Gastrocnemius medialis (tissue), 4 donors: ENCODE measurements around the gene KIF27. TPM values are rescaled to one million over a fixed set of nuclear protein-coding genes. Genes with fewer than 3 reads are reported as not detected.

Experiments used
- ATAC-seq, 2 donors: fragments of 150-250 bp; one replicate each; pipeline ENCODE4 v1.9.1; 2016
- DNase-seq, 2 donors: peaks; one replicate each; pipeline ENCODE4 v3.0.0-alpha.2; 2019
- H3K27ac ChIP-seq, 4 donors: fragments of 200-600 bp; sonication (generic); 1 replicate in 1 of 4; 2 replicates in 3 of 4; pipeline ENCODE4 v1.5.1; 2016 to 2018; ENCODE audit warnings: mild to moderate bottlenecking in 2 of 4, moderate library complexity in 1 of 4
- H3K27me3 ChIP-seq, 3 donors: fragments of 200-600 bp; sonication (generic) in 2 of 3; 1 replicate in 1 of 3; 2 replicates in 2 of 3; pipeline versions ENCODE4 v1.5.1 to v1.6.0; 2016 to 2019; ENCODE audit warnings: mild to moderate bottlenecking in 1 of 3, moderate library complexity in 1 of 3
- H3K36me3 ChIP-seq, 2 donors: fragments of 200-600 bp; sonication (generic) in 1 of 2; one replicate each; pipeline ENCODE4 v1.5.1; 2017 to 2018
- H3K4me1 ChIP-seq, 2 donors: fragments of 200-600 bp; sonication (generic) in 1 of 2; one replicate each; pipeline ENCODE4 v1.5.1; 2016 to 2017; ENCODE audit warnings: mild to moderate bottlenecking in 2 of 2
- H3K4me3 ChIP-seq, 4 donors: fragments of 200-600 bp; sonication (generic) in 3 of 4; 1 replicate in 1 of 4; 2 replicates in 3 of 4; pipeline ENCODE4 v1.5.1; 2016 to 2019; ENCODE audit warnings: mild to moderate bottlenecking in 2 of 4
- H3K9me3 ChIP-seq, 3 donors: fragments of 200-600 bp; sonication (generic) in 2 of 3; 1 replicate in 1 of 3; 2 replicates in 2 of 3; pipeline ENCODE4 v1.5.1; 2016 to 2019
- POLR2A ChIP-seq, 2 donors: fragments of 450-650 bp; IDR thresholded peaks; one replicate each; pipeline ENCODE4 v1.6.1; 2017; ENCODE audit warnings: antibody characterized with exemption in 2 of 2, mild to moderate bottlenecking in 2 of 2, moderate library complexity in 2 of 2
- in situ Hi-C, 4 donors: fragments of 200-750 bp; cut with MboI; loops; one replicate each; pipeline versions ENCODE4 v1.15.0 to v1.8.0; 2017; ENCODE audit warnings: low sequenced_read_pairs in 4 of 4
- intact Hi-C: fragments of 100-400 bp; cut with DNase I; formaldehyde crosslinking; loops from one replicate; pipeline ENCODE4 v1.15.1; 2023; ENCODE audit warnings: low total_unique reads
- total RNA-seq, 4 donors: library from RNA; depleted of rRNA; stranded (reverse); fragments of >200 nt; gene quantifications; one replicate each; pipeline versions ENCODE4 v1.1.0 to v1.2.3, GENCODE V29; 2016
- TF ChIP-seq, protein P1 (sequence below), 5 experiments: fragments of 450-650 bp in 3 of 5; fragments of 200-600 bp in 2 of 5; sonication (generic) in 2 of 5; IDR thresholded peaks in 4 of 5; conservative IDR thresholded peaks in 1 of 5; 1 replicate in 4 of 5; 2 replicates in 1 of 5; pipeline ENCODE4 v1.5.1; 2016 to 2019; ENCODE audit warnings: antibody characterized with exemption in 5 of 5, mild to moderate bottlenecking in 3 of 5, moderate library complexity in 3 of 5

The KIF27 gene
- total RNA-seq, 4 donors from 2014 or later, result 1.7 to 4.1 (median 2.2) TPM

DNA sequence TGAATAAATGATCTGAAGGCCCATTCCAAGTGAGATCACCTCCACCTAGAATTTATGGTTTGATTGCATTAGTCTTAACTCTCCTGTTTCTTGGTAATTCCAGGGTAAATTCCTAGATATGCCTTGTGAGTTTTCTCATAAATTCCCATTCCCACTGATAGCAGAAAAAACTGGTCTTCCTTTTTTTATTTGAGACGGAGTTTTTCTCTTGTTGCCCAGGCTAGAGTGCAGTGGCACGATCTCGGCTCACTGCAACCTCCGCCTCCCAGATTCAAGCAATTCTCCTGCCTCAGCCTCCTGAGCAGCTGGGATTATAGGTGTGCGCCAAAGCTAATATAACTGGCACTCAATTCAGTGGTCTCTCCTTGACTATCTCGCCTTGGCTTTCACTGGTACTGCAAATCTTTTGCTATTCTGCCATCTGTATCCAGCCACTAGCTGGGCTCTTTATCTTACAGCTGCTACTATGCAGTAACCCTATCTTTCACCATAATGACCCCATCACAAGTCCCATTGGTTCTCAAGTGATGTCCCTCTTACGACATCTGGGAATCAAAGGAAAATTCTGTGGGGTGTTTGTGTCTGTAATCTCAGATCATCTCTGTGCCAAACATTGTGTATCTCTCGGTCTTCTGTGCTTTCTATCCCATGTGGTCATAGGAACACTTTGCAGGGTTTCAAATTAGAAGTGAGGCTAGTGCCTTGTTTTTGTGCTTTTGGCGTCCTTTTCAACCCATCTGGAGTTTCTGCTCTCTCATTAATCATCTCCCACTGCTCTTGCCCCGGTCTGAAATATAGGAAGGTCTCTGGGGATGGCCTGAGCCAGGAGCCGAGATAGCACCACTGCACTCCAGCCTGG is 44.3 kb upstream of the KIF27 start:
- Histone ChIP-seq H3K27ac (peak overlapping the region in 2 of 4 donors; percentile 5 to 12), H3K9me3 (no peaks in the 10 kb centered on the region), H3K4me3 (no peak overlapping the region), H3K36me3 (peaks cover 0 to 45% of the 10 kb centered on the region in 2 donors), H3K27me3 (no peaks in the 10 kb centered on the region), H3K4me1 (peaks cover 0 to 4% of the 10 kb centered on the region in 2 donors)
- TF ChIP-seq POLR2A (IDR thresholded peaks at IDR 0.05), result no peak
- TF ChIP-seq, protein P1, sequence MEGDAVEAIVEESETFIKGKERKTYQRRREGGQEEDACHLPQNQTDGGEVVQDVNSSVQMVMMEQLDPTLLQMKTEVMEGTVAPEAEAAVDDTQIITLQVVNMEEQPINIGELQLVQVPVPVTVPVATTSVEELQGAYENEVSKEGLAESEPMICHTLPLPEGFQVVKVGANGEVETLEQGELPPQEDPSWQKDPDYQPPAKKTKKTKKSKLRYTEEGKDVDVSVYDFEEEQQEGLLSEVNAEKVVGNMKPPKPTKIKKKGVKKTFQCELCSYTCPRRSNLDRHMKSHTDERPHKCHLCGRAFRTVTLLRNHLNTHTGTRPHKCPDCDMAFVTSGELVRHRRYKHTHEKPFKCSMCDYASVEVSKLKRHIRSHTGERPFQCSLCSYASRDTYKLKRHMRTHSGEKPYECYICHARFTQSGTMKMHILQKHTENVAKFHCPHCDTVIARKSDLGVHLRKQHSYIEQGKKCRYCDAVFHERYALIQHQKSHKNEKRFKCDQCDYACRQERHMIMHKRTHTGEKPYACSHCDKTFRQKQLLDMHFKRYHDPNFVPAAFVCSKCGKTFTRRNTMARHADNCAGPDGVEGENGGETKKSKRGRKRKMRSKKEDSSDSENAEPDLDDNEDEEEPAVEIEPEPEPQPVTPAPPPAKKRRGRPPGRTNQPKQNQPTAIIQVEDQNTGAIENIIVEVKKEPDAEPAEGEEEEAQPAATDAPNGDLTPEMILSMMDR (IDR thresholded peaks at IDR 0.05 in 4 of 5, conservative IDR thresholded peaks at IDR 0.05 in 1 of 5), result no peak
- ATAC-seq, result peak; percentile 20 to 42
- intact Hi-C loops, result no loop called here
- no peak for DNase-seq
- in situ Hi-C loops, result no loop called here

DNA sequence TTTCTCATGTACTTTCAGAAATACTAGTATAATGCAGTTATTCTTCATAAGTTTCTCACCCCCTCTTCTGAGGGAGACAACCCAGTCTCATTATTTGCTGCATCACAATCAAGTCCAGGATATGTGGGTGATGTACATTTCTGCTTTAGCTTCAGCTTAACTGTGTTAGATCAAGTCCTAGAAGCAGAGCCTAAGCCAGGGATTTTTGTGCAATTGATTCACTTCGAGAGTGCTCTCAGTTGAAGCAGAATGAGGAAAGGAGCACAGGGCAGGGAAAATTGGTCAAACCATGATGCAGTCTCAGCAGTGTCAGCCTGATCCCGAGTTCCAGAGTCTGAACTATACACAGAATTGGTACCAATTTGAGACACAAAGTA is 43.7 kb upstream of the KIF27 start:
- Histone ChIP-seq H3K4me3 (no peak overlapping the region), H3K9me3 (no peaks in the 10 kb centered on the region), H3K4me1 (peaks cover 0 to 4% of the 10 kb centered on the region in 2 donors), H3K27ac (peak overlapping the region in 1 of 4 donors; percentile 5), H3K36me3 (peaks cover 0 to 39% of the 10 kb centered on the region in 2 donors), H3K27me3 (no peaks in the 10 kb centered on the region)
- intact Hi-C loops (no loop called here), in situ Hi-C loops (no loop called here)
- DNase-seq (no peak), ATAC-seq (no peak)
- TF ChIP-seq, protein P1 (IDR thresholded peaks at IDR 0.05 in 4 of 5, conservative IDR thresholded peaks at IDR 0.05 in 1 of 5), result no peak
- TF ChIP-seq POLR2A (IDR thresholded peaks at IDR 0.05), result no peak

DNA sequence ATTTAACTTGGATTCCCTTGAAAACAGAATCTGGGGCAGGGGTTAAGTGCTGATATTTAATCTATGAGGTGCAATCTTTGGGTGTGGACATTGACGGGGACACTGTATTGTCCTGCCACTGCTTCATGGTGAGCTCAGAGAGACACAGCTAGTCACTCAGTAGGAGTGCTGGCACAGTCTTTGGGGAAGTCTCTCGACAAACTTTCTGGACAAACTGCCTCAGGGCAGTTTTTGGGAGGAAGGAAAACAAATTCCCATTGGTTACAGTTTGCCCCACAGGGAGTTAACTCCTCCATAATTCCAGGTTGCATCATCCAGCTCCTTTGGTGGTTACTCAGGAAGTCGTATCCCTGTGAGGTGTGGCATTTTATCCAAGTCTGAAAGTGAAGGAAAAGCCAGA is 40.9 kb upstream of the KIF27 start:
- Histone ChIP-seq H3K4me3 (no peak overlapping the region), H3K36me3 (peaks cover 0 to 12% of the 10 kb centered on the region in 2 donors), H3K27ac (no peak overlapping the region), H3K9me3 (no peaks in the 10 kb centered on the region), H3K27me3 (no peaks in the 10 kb centered on the region), H3K4me1 (peaks cover 2 to 4% of the 10 kb centered on the region in 2 donors)
- no peak for TF ChIP-seq POLR2A (IDR thresholded peaks at IDR 0.05)
- TF ChIP-seq, protein P1 (IDR thresholded peaks at IDR 0.05 in 4 of 5, conservative IDR thresholded peaks at IDR 0.05 in 1 of 5), result no peak
- intact Hi-C loops (no loop called here), in situ Hi-C loops (no loop called here)
- ATAC-seq, result no peak
- DNase-seq, result no peak

DNA sequence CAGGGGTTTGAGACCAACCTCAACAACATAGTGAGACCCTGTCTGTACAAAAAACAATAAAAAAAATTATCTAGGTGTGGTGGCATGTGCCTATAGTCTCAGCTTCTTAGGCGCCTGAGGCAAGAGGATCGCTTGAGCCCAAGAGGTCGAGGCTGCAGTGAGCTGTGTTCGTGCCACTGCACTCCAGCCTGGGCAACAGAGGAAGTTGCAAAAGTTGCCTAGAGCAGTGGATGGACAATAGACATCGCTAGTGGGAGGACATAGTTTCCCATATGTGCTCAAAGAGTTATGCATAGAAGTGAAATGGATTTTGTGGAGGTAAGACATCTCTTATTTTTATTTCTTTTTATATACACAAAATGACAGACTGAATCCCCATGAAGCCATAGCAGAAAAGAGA is 39.8 kb upstream of the KIF27 start:
- H3K4me1 ChIP-seq, result peaks cover under 1 to 6% of the 10 kb centered on the region in 2 donors
- DNase-seq (no peak), ATAC-seq (no peak)
- TF ChIP-seq, protein P1 (IDR thresholded peaks at IDR 0.05 in 4 of 5, conservative IDR thresholded peaks at IDR 0.05 in 1 of 5), result no peak
- TF ChIP-seq POLR2A (IDR thresholded peaks at IDR 0.05), result no peak
- no peaks in the 10 kb centered on the region for H3K9me3 ChIP-seq
- in situ Hi-C loops, result no loop called here
- no peak overlapping the region for H3K27ac ChIP-seq
- intact Hi-C loops, result no loop called here
- H3K27me3 ChIP-seq, result no peaks in the 10 kb centered on the region
- H3K4me3 ChIP-seq, result no peak overlapping the region
- H3K36me3 ChIP-seq, result peaks cover 0 to under 1% of the 10 kb centered on the region in 2 donors
